Testis (tissue), 2 donors: ENCODE data around the gene MAPK8IP1.

ENCODE experiments used
- POLR2A ChIP-seq: fragments of 450-650 bp; IDR thresholded peaks from one replicate; pipeline ENCODE4 v1.6.1; 2017; ENCODE audit warnings: antibody characterized with exemption, mild to moderate bottlenecking, moderate library complexity
- TF ChIP-seq, protein P1 (sequence below), 3 experiments: fragments of 450-650 bp in 2 of 3; fragments of 200-600 bp in 1 of 3; sonication (generic) in 1 of 3; IDR thresholded peaks; one replicate each; pipeline ENCODE4 v1.5.1; 2016 to 2019; ENCODE audit warnings: antibody characterized with exemption in 3 of 3, mild to moderate bottlenecking in 2 of 3, moderate library complexity in 1 of 3

DNA sequence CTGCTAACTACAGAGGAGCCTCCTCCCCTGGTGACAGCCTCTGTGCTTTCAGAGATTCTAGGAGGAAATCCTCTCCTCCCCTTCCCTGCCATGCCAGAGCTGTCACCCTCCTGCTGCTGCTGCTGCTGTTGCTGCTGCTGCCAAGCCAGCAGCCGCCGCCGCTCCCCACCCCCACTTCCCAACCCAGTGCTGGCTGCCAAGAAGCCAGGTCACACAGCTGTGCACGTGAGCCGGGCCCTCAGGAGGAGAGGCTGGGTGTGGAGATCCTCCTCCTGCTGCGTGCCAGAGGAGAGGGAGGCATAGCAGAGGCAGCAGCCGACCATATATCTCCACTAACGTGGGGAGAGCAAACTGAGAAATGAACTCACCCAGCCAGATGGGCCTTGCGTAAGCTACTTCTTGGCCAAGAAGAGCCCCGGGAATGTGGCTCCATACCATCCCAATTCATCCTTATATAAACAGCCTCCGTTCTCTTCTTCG is 25.8 kb upstream of the MAPK8IP1 start:
- TF ChIP-seq, protein P1, sequence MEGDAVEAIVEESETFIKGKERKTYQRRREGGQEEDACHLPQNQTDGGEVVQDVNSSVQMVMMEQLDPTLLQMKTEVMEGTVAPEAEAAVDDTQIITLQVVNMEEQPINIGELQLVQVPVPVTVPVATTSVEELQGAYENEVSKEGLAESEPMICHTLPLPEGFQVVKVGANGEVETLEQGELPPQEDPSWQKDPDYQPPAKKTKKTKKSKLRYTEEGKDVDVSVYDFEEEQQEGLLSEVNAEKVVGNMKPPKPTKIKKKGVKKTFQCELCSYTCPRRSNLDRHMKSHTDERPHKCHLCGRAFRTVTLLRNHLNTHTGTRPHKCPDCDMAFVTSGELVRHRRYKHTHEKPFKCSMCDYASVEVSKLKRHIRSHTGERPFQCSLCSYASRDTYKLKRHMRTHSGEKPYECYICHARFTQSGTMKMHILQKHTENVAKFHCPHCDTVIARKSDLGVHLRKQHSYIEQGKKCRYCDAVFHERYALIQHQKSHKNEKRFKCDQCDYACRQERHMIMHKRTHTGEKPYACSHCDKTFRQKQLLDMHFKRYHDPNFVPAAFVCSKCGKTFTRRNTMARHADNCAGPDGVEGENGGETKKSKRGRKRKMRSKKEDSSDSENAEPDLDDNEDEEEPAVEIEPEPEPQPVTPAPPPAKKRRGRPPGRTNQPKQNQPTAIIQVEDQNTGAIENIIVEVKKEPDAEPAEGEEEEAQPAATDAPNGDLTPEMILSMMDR (IDR thresholded peaks at IDR 0.05), result no peak
- no peak for TF ChIP-seq POLR2A
